ENCODE measurements around the gene CCDC134.

The CCDC134 gene

DNA sequence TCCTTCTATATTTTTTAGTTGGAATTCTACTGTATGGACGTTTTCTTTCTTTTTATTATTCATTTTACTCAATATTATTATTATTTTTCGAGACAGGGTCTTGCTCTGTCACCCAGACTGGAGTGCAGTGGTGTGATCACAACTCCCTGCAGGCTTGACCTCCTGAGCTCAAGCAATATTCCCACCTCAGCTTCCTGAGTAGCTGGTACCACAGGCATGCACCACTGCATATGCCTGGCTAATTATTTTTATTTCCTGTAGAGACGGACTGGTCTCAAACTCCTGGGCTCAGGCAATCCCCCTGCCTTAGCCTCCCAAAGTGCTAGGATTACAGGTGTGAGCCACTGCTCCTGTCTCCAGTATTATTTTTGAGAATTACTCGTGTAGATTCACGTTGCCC lies 34.0 kb upstream of the CCDC134 start:
- in situ Hi-C loops (cut with HindIII; ENCODE audit: low sequenced_read_pairs), result no loop called here
- DNase-seq (ENCODE audit: low read depth), result no peak
- H3K4me3 ChIP-seq (ENCODE audit: low read depth, low read length), result no peak overlapping the region
- TF ChIP-seq, protein P1, sequence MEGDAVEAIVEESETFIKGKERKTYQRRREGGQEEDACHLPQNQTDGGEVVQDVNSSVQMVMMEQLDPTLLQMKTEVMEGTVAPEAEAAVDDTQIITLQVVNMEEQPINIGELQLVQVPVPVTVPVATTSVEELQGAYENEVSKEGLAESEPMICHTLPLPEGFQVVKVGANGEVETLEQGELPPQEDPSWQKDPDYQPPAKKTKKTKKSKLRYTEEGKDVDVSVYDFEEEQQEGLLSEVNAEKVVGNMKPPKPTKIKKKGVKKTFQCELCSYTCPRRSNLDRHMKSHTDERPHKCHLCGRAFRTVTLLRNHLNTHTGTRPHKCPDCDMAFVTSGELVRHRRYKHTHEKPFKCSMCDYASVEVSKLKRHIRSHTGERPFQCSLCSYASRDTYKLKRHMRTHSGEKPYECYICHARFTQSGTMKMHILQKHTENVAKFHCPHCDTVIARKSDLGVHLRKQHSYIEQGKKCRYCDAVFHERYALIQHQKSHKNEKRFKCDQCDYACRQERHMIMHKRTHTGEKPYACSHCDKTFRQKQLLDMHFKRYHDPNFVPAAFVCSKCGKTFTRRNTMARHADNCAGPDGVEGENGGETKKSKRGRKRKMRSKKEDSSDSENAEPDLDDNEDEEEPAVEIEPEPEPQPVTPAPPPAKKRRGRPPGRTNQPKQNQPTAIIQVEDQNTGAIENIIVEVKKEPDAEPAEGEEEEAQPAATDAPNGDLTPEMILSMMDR (IDR thresholded peaks at IDR 0.05; ENCODE audit: low read depth, low read length, missing control alignments), result no peak

DNA sequence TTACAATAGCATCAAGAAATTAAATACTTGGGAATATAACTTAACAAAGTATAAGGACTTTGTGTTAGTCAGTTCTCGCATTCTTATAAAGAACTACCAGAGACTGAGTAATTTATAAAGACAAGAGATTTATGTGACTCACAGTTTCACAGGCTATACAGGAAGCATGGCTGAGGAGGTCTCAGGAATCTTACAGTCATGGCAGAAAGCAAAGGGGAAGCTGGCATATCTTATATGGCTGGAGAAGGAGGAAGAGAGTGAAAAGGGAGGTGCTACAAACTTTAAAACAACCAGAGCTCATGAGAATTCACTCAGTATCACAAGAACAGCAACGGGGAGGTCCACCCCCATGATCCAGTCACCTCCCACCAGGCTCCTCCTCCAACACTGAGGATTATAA lies 32.0 kb upstream of the CCDC134 start:
- in situ Hi-C loops (cut with HindIII; ENCODE audit: low sequenced_read_pairs), result no loop called here
- peak; percentile 9 for DNase-seq (ENCODE audit: low read depth)
- H3K4me3 ChIP-seq (ENCODE audit: low read depth, low read length), result no peak overlapping the region
- TF ChIP-seq, protein P1 (IDR thresholded peaks at IDR 0.05; ENCODE audit: low read depth, low read length, missing control alignments), result no peak

DNA sequence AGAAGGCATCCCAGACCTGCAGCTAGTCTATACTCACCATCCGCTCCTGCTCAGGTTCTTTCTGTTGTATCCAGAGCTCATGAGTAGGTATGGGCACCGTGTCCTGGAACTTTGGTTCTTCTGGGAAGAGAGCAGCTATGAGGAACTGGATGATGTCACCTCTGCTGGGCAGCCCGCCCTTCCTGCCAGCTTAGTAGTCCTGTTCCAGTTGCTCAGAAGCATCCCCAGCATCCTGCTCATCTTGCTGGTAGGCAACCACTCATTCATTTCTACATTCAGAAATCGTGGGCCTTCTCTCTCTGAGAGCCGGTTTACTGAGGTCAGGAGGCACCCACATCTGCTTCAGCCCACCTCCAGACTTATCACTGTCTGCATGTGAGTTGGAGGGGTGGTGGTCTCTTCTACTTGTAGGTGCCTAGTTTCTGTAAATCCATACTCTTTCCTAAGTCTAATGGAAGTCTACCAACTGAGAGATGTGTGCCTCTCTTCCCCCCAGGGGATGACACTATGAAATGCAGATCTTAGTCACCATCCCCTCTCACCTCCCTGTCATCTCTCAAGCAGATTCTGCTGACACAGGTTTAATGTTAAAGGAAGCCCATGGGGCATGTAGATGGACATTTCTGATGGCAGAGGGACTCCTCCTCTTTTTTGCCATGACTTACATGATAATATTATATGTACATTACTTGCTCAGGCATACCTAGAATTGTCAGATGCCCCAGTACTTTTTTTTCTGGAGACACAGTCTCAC lies 29.6 kb upstream of the CCDC134 start:
- in situ Hi-C loops (cut with HindIII; ENCODE audit: low sequenced_read_pairs), result no loop called here
- no peak overlapping the region for H3K4me3 ChIP-seq (ENCODE audit: low read depth, low read length)

DNA sequence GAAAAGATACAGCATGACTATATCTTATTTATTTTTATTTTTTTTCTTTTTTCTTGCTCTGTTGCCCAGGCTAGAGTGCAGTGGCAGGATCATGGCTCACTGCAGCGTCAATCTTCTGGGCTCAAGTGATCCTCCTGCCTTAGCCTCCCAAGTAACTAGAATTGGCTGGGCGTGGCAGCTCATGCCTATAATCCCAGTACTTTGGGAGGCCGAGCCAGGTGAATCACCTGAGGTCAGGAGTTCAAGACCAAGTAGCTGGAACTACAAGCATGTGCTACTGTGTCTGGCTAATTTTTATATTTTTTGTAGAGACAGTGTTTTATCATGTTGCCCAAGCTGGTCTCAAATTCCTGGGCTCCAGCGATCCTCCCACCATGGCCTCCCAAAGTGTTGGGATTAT lies 28.3 kb upstream of the CCDC134 start:
- TF ChIP-seq, protein P1 (IDR thresholded peaks at IDR 0.05; ENCODE audit: low read depth, low read length, missing control alignments), result no peak
- H3K4me3 ChIP-seq (ENCODE audit: low read depth, low read length), result no peak overlapping the region
- no peak for DNase-seq (ENCODE audit: low read depth)
- in situ Hi-C loops (cut with HindIII; ENCODE audit: low sequenced_read_pairs), result no loop called here

More for the DNA sequence above, 29.6 kb upstream of the CCDC134 start:
- TF ChIP-seq, protein P1 (IDR thresholded peaks at IDR 0.05; ENCODE audit: low read depth, low read length, missing control alignments), result no peak
- DNase-seq (ENCODE audit: low read depth), result no peak

DNA sequence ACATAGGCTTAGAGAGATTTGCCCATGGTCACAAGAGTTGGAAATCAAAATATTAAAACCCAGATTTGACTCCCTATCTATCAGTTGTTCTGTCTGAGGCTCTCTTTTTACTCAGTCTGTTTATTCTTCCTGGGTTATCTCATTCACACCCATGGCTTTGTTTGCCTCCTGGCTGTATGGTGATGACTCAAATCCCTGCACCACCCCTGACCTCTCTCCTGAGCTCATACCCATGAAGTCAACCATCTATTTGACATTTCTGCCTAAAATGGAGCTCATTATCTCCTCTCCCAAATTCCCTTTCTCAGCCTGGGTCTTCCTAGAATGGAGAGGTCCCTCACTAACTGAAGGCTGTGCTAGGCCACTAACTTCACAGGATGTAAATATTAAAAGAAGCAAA lies 27.8 kb upstream of the CCDC134 start:
- in situ Hi-C loops (cut with HindIII; ENCODE audit: low sequenced_read_pairs), result no loop called here
- no peak for DNase-seq (ENCODE audit: low read depth)
- no peak overlapping the region for H3K4me3 ChIP-seq (ENCODE audit: low read depth, low read length)
- TF ChIP-seq, protein P1 (IDR thresholded peaks at IDR 0.05; ENCODE audit: low read depth, low read length, missing control alignments), result no peak

DNA sequence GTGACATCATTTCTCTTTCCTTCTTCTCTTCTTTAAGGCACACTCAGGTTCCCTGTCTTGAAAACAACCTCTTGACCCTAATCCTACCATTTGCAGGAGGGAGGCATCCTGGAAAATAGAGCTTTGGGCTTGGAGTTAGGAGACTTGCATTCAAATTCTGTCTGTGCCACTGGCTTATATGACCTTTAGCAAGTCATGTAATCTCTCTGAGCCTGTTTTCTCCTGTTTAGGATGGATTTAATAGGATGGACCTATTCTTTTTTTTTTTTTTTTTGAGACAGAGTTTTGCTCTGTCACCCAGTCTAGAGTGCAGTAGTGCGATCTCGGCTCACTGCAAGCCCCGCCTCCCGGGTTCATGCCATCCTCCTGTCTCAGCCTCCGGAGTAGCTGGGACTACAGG lies 25.1 kb upstream of the CCDC134 start:
- DNase-seq (ENCODE audit: low read depth), result no peak
- H3K4me3 ChIP-seq (ENCODE audit: low read depth, low read length), result no peak overlapping the region
- in situ Hi-C loops (cut with HindIII; ENCODE audit: low sequenced_read_pairs), result loop anchor here (5.0 kb wide), 1 partner anchor 33 kb away; no protein-coding TSS in a partner anchor
- TF ChIP-seq, protein P1 (IDR thresholded peaks at IDR 0.05; ENCODE audit: low read depth, low read length, missing control alignments), result no peak

All from astrocyte of the cerebellum (primary cell).